Uterus (tissue), 2 donors: ENCODE data around the gene NHSL1.

Experiments used
- POLR2A ChIP-seq, 2 donors: fragments of 450-650 bp; IDR thresholded peaks; one replicate each; pipeline ENCODE4 v1.6.1; 2016; ENCODE audit warnings: antibody characterized with exemption in 2 of 2, mild to moderate bottlenecking in 1 of 2, moderate library complexity in 1 of 2
- TF ChIP-seq, protein P1 (sequence below), 4 experiments: fragments of 200-600 bp in 2 of 4; fragments of 450-650 bp in 2 of 4; sonication (generic) in 2 of 4; IDR thresholded peaks; one replicate each; pipeline ENCODE4 v1.5.1; 2016 to 2019; ENCODE audit warnings: antibody characterized with exemption in 4 of 4, mild to moderate bottlenecking in 2 of 4, moderate library complexity in 1 of 4

DNA sequence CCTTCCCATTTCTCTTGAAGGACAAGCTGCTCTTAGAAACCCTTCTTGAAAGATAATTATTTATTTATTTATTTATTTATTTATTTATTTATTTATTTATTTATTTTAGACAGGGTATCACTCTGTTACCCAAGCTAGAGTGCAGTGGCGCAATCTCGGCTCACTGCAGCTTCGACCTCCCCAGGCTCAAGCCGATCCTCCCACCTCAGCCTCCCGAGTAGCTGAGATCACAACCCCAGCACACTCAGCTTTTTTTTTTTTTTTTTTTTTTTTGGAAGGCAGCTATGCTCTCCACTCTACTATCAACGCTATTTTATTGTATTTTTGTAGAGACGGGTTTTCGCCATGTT lies 96.5 kb downstream of the NHSL1 start:
- TF ChIP-seq, protein P1, sequence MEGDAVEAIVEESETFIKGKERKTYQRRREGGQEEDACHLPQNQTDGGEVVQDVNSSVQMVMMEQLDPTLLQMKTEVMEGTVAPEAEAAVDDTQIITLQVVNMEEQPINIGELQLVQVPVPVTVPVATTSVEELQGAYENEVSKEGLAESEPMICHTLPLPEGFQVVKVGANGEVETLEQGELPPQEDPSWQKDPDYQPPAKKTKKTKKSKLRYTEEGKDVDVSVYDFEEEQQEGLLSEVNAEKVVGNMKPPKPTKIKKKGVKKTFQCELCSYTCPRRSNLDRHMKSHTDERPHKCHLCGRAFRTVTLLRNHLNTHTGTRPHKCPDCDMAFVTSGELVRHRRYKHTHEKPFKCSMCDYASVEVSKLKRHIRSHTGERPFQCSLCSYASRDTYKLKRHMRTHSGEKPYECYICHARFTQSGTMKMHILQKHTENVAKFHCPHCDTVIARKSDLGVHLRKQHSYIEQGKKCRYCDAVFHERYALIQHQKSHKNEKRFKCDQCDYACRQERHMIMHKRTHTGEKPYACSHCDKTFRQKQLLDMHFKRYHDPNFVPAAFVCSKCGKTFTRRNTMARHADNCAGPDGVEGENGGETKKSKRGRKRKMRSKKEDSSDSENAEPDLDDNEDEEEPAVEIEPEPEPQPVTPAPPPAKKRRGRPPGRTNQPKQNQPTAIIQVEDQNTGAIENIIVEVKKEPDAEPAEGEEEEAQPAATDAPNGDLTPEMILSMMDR (IDR thresholded peaks at IDR 0.05), result no peak
- TF ChIP-seq POLR2A (IDR thresholded peaks at IDR 0.05), result no peak
